GM23338 (cell line): ENCODE measurements around the gene KYNU. TPM values are rescaled to one million over a fixed set of nuclear protein-coding genes. Genes with fewer than 3 reads are reported as not detected.

Source experiments
- ATAC-seq: fragments of 200-7000 bp; cut with Tn5 transposase; 3 replicates; pipeline ENCODE4 v1.9.1; 2020
- DNase-seq: peaks from one replicate; pipeline ENCODE4 v3.0.0-alpha.2; 2015; ENCODE audit warnings: low spot score
- H2AFZ ChIP-seq: fragments of 200-600 bp; sonication (generic); 2 replicates; pipeline ENCODE4 v1.8.0; 2016; ENCODE audit warnings: antibody characterized with exemption, mild to moderate bottlenecking, moderate library complexity
- H3F3A ChIP-seq: fragments of 200-600 bp; sonication (generic); replicated peaks from 2 replicates; pipeline ENCODE4 v1.8.0; 2017; ENCODE audit warnings: antibody characterized with exemption, mixed run types, low read depth
- H3K27ac ChIP-seq: fragments of 200-600 bp; sonication (generic); 2 replicates; pipeline ENCODE4 v1.6.1; 2016; ENCODE audit warnings: low read depth
- H3K27me3 ChIP-seq: fragments of 200-600 bp; sonication (generic); 2 replicates; pipeline ENCODE4 v1.8.0; 2016; ENCODE audit warnings: mild to moderate bottlenecking, mixed run types, moderate library complexity; ENCODE audit not compliant: insufficient read depth
- H3K36me3 ChIP-seq: fragments of 200-600 bp; sonication (generic); 2 replicates; pipeline ENCODE4 v1.8.0; 2016; ENCODE audit warnings: mild to moderate bottlenecking; ENCODE audit not compliant: insufficient read depth
- H3K4me1 ChIP-seq: fragments of 200-600 bp; sonication (generic); 2 replicates; pipeline ENCODE4 v1.8.0; 2016; ENCODE audit warnings: mild to moderate bottlenecking, moderate library complexity; ENCODE audit not compliant: insufficient read depth
- H3K4me2 ChIP-seq: fragments of 200-600 bp; sonication (generic); 2 replicates; pipeline ENCODE4 v1.7.1; 2017; ENCODE audit warnings: mixed run types
- H3K4me3 ChIP-seq: fragments of 200-600 bp; sonication (generic); 2 replicates; pipeline ENCODE4 v1.6.1; 2016; ENCODE audit warnings: mixed run types
- H3K79me2 ChIP-seq: fragments of 200-600 bp; sonication (generic); replicated peaks from 2 replicates; pipeline ENCODE4 v1.8.0; 2017; ENCODE audit warnings: mild to moderate bottlenecking; ENCODE audit not compliant: insufficient read depth
- H3K9me2 ChIP-seq: fragments of 200-600 bp; sonication (generic); 2 replicates; pipeline ENCODE4 v1.8.0; 2017; ENCODE audit not compliant: insufficient read depth
- H4K20me1 ChIP-seq: fragments of 200-600 bp; sonication (generic); replicated peaks from 2 replicates; pipeline ENCODE4 v1.8.0; 2017; ENCODE audit warnings: mild to moderate bottlenecking; ENCODE audit not compliant: insufficient read depth
- H3K27ac Mint-ChIP-seq: 2 replicates; pipeline ENCODE4 v1.8.0; 2020; ENCODE audit warnings: inconsistent platforms, mild to moderate bottlenecking, moderate library complexity, mixed read lengths
- H3K27me3 Mint-ChIP-seq: 3 replicates; pipeline ENCODE4 v1.8.0; 2022; ENCODE audit warnings: low read depth, mild to moderate bottlenecking, moderate library complexity, mixed read lengths, inconsistent platforms; ENCODE audit not compliant: insufficient read depth, poor library complexity
- H3K36me3 Mint-ChIP-seq: 3 replicates; pipeline ENCODE4 v1.8.0; 2021; ENCODE audit warnings: low read depth, mild to moderate bottlenecking, inconsistent platforms, moderate library complexity, mixed read lengths
- H3K4me1 Mint-ChIP-seq: 3 replicates; pipeline ENCODE4 v1.8.0; 2020; ENCODE audit warnings: mild to moderate bottlenecking, inconsistent platforms, mixed read lengths
- H3K4me3 Mint-ChIP-seq: 3 replicates; pipeline ENCODE4 v1.8.0; 2021; ENCODE audit warnings: moderate library complexity, mild to moderate bottlenecking, inconsistent platforms, mixed read lengths
- H3K9me3 Mint-ChIP-seq: 3 replicates; pipeline ENCODE4 v1.8.0; 2020; ENCODE audit warnings: moderate library complexity, mild to moderate bottlenecking, inconsistent platforms, mixed read lengths
- CREB1 ChIP-seq: fragments of 250-450 bp; sonication (Bioruptor Pico); IDR thresholded peaks from 2 replicates; pipeline ENCODE4 v1.5.0; 2020; ENCODE audit warnings: low read depth, mild to moderate bottlenecking, moderate library complexity
- CTCF ChIP-seq, 2 experiments: fragments of 200-600 bp in 1 of 2; sonication (generic) in 1 of 2; conservative IDR thresholded peaks; 2 replicates each; pipeline versions ENCODE4 v1.5.1 to v1.6.1; 2016 to 2017; ENCODE audit warnings: antibody characterized with exemption in 2 of 2, low read depth in 2 of 2, mild to moderate bottlenecking in 2 of 2, moderate library complexity in 1 of 2
- ETS1 ChIP-seq: IDR thresholded peaks from 2 replicates; pipeline ENCODE4 v1.6.1; 2016; ENCODE audit warnings: antibody characterized with exemption
- EZH2 ChIP-seq: fragments of 200-600 bp; sonication (generic); IDR thresholded peaks from one replicate; pipeline ENCODE4 v1.8.0; 2017; ENCODE audit warnings: antibody characterized with exemption, mild to moderate bottlenecking, low read depth; ENCODE audit not compliant: unreplicated experiment
- EZH2phosphoT487 ChIP-seq: fragments of 200-600 bp; sonication (generic); IDR thresholded peaks from one replicate; pipeline ENCODE4 v1.8.1; 2018; ENCODE audit warnings: antibody characterized with exemption; ENCODE audit not compliant: unreplicated experiment
- JUNB ChIP-seq: IDR thresholded peaks from one replicate; pipeline ENCODE4 v1.6.1; 2016; ENCODE audit warnings: antibody characterized with exemption; ENCODE audit not compliant: unreplicated experiment
- NANOG ChIP-seq: IDR thresholded peaks from 2 replicates; pipeline ENCODE4 v1.6.1; 2016; ENCODE audit warnings: antibody characterized with exemption, borderline replicate concordance
- POLR2AphosphoS5 ChIP-seq: IDR thresholded peaks from 2 replicates; pipeline ENCODE4 v1.6.1; 2016; ENCODE audit warnings: antibody characterized with exemption, low read depth
- REST ChIP-seq: IDR thresholded peaks from one replicate; pipeline ENCODE4 v1.6.1; 2018; ENCODE audit warnings: antibody characterized with exemption; ENCODE audit not compliant: unreplicated experiment
- STAT1 ChIP-seq: IDR thresholded peaks from one replicate; pipeline ENCODE4 v1.6.1; 2016; ENCODE audit warnings: antibody characterized with exemption; ENCODE audit not compliant: unreplicated experiment
- ZNF114 ChIP-seq: fragments of 250-450 bp; sonication (Bioruptor Pico); IDR thresholded peaks from 2 replicates; pipeline ENCODE4 v1.5.0; 2020; ENCODE audit warnings: mild to moderate bottlenecking, moderate library complexity
- ZNF331 ChIP-seq: fragments of 250-450 bp; sonication (Bioruptor Pico); IDR thresholded peaks from 2 replicates; pipeline ENCODE4 v1.5.0; 2020; ENCODE audit warnings: low read depth, mild to moderate bottlenecking, moderate library complexity
- ZNF462 ChIP-seq: fragments of 250-450 bp; sonication (Bioruptor Pico); IDR thresholded peaks from 2 replicates; pipeline ENCODE4 v1.5.0; 2020; ENCODE audit warnings: mild to moderate bottlenecking, moderate library complexity
- polyA plus RNA-seq: library from polyadenylated mRNA; unstranded; fragments of >200 nt; fragmentation: Nextera tagmentation; extraction: Ambion mirVana; gene quantifications from 2 replicates; pipeline ENCODE4 v1.2.1, GENCODE V29; 2016
- total RNA-seq: library from RNA; depleted of rRNA; stranded (reverse); fragments of >200 nt; shearing (Covaris generic); gene quantifications from 2 replicates; pipeline ENCODE4 v1.2.3, GENCODE V29; 2014

The KYNU gene
- total and polyA plus RNA-seq, 2 experiments from 2014 or later, result 0.03 to 0.21 TPM

- Mint-ChIP-seq H3K27me3 (peaks cover 4% of the 10 kb centered on the region), H3K4me1 (peaks cover 4% of the 10 kb centered on the region; the same call in 2 of the 3 replicates), H3K36me3 (peaks cover 4% of the 10 kb centered on the region; the same call in 2 of the 3 replicates), H3K27ac (no peak overlapping the region), H3K9me3 (peaks cover 6% of the 10 kb centered on the region; the same call in 1 of the 3 replicates), H3K4me3 (no peak overlapping the region)
- ATAC-seq, result no peak
- TF ChIP-seq CTCF (conservative IDR thresholded peaks at IDR 0.05; ENCODE audit: low read depth in 2 of 2) (no peak), EZH2 (no peak), ZNF331 (CRISPR knock-in tag) (no peak), NANOG (no peak), POLR2AphosphoS5 (no peak), REST (no peak), ZNF114 (CRISPR knock-in tag) (no peak), CREB1 (CRISPR knock-in tag) (no peak), EZH2phosphoT487 (no peak), STAT1 (no peak), JUNB (no peak), ZNF462 (CRISPR knock-in tag) (no peak), ETS1 (no peak)
- Histone ChIP-seq H3K9me2 (no peaks in the 10 kb centered on the region), H3K4me3 (no peak overlapping the region), H3K27me3 (no peaks in the 10 kb centered on the region), H2AFZ (peak overlapping the region; percentile 69; the same call in 1 of the 2 replicates), H3K79me2 (no peaks in the 10 kb centered on the region), H3K27ac (no peak overlapping the region), H3K4me1 (no peaks in the 10 kb centered on the region), H3F3A (no peaks in the 10 kb centered on the region), H4K20me1 (no peaks in the 10 kb centered on the region), H3K4me2 (no peak overlapping the region), H3K36me3 (no peaks in the 10 kb centered on the region)
- DNase-seq, result no peak
These were observed 11.0 kb upstream of the KYNU start for GRCh38 chr2:142866426-142866825.
